HG02642 (cell line): ENCODE measurements around the gene CC2D2A.
"Not testable (repeated sequence)": the region's sequence is repeated elsewhere in the genome, so short reads cannot be mapped to it uniquely, and the experiment has no call there.

Source experiments
- ATAC-seq: cut with Tn5 transposase; IDR thresholded peaks from one replicate; pipeline ENCODE4 v1.9.1; 2021; ENCODE audit warnings: mild to moderate bottlenecking; ENCODE audit not compliant: unreplicated experiment, poor library complexity

Gene CC2D2A

DNA sequence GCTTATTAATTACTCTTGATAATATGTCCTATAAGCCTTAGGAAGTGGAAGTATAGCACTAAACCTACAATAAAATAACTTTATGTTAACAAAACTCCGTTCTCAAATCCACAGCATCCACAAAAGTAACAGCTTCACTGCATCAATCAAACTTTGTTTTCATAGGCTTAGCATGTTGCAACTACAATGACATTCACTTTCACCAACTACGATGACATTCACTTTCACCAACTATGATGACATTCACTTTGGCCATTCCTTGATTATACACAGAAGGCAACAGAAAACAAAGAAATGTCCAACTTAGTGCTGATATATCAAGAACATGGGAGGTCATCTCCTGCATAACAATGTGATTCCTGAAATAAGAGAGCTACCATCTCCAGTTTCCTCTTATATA, 141.2 kb downstream of the CC2D2A start:
- ATAC-seq = no peak

DNA sequence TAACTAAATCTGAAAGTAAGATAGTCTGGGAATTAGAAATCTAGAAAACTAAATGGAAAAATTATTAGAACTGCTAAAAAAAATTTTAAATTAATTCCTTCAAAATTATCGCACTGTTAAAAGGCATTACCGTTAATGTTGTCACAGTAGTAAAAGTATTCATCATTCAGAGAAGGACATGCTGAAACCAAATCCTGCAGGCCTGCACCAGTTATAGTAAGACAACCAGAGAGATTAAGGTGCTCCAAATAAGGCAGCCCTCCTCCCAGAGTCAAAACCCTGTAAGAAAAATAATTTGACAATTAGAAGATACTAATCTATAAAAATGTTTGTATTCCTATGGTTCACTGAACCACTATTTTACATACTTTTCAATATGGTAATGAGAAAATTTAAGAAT, 142.5 kb downstream of the CC2D2A start:
- no peak for ATAC-seq

DNA sequence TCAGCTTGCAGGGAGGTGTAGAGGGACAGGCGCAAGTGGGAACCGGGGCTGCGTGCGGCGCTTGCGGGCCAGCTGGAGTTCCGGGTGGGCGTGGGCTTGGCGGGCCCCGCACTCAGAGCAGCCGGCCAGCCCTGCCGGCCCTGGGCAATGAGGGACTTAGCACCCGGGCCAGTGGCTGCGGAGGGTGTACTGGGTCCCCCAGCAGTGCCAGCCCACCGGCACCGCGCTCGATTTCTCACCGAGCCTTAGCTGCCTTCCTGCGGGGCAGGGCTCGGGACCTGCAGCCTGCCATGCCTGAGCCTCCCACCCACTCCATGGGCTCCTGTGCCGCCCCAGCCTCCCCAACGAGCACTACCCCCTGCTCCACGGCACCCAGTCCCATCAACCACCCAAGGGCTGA, 145.2 kb downstream of the CC2D2A start:
- not testable (repeated sequence) for ATAC-seq

DNA sequence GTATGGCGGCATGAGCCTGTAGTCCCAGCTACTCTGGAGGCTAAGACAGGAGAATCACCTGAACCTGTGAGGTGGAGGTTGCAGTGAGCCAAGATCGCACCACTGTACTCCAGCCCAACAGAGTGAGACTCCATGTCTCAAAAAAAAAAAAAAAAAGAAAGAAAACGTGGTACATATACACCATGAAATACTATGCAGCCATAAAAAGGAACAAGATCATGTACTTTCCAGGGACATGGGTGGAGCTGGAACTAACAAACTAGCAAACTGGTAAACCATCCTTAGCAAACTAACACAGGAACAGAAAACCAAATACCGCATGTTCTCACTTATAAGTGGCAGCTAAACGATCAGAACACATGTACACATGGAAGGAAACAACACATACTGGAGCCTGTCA, 147.7 kb downstream of the CC2D2A start:
- ATAC-seq = not testable (repeated sequence)

DNA sequence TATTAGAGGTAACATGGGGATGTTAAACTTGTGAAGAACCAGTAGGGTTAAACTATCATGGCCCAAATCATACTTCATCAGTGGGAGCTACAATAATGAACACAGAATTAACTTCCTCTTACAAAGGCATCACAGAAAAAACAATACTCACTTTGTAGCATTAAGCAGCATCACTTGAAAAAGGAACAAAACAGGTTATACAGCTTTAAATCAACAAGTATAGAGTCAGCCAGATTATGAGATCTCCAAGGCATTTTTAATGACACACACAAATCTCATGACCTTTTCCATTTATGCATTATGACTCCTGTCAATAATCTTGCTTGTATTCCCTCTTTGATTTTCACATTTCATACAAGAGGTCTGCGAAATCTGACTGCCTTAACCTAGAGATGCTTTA, 167.1 kb downstream of the CC2D2A start:
- ATAC-seq = no peak

DNA sequence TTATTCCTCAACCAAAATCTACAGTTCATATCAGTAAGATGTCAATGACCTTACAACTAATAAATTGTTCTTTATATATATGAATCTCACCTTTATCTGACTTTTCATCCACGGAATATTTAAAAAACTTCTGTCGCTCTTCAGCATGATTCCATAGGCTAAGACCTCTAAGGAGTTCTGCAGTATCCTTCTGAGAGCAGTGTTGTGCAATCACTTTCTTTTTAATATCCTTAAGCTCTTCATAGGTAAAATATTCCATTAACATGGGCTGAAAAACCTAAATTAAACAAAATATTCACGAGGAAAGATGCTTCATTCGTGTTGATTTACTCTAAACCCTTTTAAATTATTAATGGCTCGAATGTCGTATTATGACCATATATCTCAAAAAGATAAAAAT, 168.7 kb downstream of the CC2D2A start:
- no peak for ATAC-seq

DNA sequence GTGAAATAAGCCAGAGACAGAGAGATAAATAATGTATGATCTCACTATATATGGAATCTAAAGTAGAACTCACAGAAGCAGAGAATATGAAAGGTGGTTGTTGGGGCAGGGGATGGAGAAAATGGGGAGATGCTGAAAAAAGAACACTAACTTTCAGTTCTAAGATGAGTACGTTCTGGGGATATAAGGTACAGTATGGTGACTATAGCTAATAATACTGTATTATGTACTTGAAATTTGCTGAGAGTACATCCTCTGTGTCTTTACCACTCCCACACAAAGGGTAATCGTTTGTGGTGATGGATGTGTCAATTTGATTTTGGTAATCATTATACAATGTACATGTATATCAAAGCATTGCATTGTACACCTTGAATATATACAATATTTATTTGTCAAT, 178.9 kb downstream of the CC2D2A start:
- no peak for ATAC-seq

DNA sequence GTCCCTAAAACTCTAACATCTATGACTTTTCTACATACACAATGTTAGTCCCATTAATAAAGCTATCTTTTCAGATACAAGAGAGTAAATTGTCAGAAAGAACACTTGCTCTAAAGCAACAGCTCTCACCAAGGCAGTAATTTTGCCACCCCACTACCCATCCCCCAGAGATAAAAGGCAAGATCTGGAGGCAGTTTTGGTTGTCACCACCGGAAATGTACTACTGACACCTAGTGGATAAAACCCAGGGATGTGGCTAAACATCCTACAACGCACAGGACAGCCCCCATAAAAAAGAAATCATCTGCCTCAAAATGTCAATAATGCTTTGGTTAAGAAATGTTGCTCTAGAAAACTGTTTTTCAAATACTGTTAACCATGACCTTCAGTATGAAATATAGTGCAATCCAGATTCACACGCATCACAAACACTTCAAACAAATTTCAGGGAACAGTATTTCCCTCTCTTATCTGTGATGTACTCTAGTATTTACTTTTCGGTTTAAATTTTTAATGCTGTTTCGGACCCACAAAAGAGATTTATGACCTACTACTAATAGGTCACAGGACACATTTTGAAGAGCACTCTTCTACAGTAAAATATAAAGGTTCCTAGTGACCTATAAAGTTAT, 180.3 kb downstream of the CC2D2A start:
- peak; percentile 42 for ATAC-seq
